GM18868 (cell line): Measurements from ENCODE around the gene CSTB.

ENCODE experiments used
- ATAC-seq: cut with Tn5 transposase; IDR thresholded peaks from one replicate; pipeline ENCODE4 v1.9.1; 2021; ENCODE audit warnings: mild to moderate bottlenecking, moderate library complexity; ENCODE audit not compliant: unreplicated experiment

CSTB gene

DNA sequence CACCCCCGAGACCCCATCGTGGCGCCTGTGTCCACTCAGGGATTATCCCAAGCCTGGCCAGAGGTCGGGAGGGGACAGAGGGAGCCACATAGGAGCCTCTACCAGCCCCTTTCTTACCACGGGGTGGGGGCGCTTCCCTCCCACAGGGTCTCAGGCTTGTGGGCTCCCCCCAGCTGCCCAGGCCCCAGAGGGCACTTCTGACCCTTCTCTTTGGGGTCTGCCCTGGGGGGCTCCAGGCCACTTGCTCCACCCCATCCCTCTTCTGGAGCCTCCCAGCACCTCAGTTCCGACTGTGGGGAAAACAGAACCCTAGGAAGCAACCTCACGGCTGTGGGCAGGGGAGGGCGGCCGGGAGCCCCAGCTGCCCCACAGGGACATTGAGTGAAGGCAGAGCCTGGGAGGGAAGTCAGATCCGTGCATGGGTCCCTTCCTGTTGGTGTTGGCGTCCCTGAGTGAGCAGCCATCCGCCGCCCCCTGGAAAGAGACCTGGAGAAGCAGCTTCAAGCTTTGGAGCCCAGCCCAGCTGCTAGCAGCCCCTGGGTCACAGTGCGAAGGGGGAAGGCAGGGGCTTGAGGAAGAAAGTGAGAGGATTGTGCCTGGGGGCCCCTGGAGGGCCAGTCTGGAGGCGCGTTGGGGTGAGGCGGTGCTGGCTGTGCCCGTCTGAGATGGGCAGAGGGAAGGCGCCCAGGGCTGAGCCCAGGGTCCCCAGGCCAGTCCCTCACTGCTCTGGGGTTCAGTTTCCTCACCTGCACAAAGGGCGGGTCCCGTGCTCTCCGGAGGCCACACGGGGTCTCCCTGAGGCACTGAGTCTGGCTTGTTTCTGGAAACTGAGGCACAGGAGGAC is 35.4 kb upstream of the CSTB start:
- no peak for ATAC-seq

DNA sequence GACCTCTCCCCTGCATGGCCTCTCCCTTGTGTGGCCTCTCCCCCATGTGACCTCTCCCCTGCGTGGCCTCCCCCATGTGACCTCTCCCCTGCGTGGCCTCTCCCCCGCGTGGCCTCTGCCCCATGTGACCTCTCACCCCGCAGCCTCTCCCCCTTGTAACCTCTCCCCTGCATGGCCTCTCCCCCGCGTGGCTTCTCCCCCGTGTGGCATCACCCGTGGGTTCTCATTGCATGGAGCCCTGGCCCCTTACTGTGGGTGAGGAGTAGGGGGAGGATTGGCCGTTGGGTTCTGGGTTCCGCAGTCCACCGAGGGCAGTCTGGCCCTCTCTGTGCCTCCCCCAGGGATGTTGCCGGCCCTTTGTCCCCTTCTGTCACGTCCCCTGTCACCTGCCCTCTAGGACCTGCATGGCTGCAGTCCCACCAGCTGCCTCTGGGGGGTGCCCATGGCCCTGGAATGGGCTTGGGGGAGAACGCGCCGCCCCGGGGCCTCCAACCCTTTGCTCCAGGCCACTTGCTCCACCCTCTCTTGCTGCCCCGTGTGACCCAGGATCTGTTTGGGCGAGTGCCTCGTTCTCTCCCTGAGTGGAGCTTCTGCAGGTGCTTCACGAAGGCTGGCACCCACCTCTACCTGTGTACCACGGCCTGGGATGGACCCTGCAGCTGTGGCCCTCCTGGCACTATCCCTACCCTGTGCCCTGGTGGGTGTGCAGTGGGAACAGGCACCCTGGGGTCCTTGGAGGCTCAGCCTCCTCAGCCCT is 34.6 kb upstream of the CSTB start:
- ATAC-seq: peak; percentile 83

GRCh38 chr21:43809853-43810504 is 33.9 kb upstream of the CSTB start:
- no peak for ATAC-seq

GRCh38 chr21:43809346-43809799 is 33.3 kb upstream of the CSTB start:
- ATAC-seq: no peak

DNA sequence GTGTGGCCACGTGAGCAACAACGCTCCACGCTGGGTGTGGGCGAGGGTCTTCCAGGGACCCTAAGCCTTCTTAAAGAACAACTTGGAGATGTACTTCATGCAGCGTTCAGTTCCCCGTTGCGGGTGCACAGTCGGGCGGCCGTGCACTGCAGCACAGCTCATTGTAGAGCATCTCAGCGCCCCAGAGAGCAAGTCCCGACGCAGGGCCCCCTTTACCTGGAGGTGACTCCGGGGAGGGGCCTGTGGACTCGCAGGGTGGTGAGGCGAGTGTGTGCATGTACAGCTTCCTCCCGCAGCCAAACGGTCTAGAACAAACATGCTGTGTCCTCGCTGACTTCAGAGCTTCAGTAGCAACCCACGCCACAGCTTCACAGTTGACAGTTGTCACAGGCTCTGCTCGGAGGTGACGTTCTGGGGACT is 32.7 kb upstream of the CSTB start:
- no peak for ATAC-seq

GRCh38 chr21:43808367-43808766 is 32.3 kb upstream of the CSTB start:
- no peak for ATAC-seq

- ATAC-seq: no peak
These were observed 30.1 kb upstream of the CSTB start for GRCh38 chr21:43806017-43806710.

DNA sequence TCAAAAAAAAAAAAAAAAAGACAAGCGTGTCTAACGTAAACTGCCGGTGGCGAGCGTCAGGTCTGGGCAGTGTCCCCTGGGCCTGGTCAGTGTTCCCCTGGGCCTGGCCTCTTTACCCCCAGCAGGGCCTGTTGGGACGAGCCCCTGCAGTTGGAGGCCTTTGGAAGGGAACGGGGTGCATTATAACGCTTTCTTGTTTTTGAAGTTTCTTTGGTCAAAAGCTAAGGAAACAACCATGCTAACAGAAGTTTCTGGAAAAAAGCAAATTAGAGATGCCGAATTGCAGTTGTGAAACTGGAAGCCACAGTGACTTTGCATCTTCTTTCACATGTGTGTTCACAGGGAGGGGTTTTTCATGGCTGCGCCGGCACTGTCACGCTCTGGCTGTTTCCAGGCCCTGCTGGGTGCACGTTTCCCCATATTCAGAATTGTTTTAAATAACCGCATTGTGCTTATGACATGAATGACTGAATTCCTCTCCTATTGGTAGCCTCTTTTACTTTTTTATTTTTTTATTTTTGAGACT is 29.2 kb upstream of the CSTB start:
- ATAC-seq: peak; percentile 90

- no peak for ATAC-seq
These were observed 27.6 kb upstream of the CSTB start for GRCh38 chr21:43803558-43804300.

DNA sequence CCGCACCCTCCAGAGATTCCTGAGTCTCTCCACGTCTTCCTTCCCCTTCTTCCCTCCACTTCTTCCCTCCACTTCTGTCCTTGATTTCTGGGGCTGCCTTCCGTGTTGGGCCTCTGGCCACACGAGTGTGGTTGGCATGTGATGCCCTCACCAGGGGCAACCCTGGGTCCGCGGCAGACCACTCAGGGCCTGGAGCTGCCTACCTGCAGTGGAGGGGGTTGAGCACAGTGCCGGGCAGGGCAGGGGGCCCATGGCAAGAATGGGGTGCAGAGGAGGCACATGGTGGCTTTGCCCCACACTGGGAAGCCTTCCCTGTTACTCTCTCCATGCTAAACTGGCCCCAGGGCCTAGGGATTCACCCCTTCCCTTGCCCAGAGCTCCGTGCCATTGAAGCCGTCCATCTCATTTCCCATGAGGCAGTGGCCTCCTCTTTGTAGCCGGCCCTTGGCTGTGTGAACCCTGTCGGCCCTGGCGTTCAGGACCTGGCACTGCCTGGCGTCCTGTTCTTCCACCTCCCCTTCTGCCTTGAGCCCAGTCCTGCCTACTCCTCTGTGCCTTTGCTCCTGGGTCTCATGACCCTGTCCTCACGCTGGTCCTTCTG is 26.7 kb upstream of the CSTB start:
- ATAC-seq: no peak

DNA sequence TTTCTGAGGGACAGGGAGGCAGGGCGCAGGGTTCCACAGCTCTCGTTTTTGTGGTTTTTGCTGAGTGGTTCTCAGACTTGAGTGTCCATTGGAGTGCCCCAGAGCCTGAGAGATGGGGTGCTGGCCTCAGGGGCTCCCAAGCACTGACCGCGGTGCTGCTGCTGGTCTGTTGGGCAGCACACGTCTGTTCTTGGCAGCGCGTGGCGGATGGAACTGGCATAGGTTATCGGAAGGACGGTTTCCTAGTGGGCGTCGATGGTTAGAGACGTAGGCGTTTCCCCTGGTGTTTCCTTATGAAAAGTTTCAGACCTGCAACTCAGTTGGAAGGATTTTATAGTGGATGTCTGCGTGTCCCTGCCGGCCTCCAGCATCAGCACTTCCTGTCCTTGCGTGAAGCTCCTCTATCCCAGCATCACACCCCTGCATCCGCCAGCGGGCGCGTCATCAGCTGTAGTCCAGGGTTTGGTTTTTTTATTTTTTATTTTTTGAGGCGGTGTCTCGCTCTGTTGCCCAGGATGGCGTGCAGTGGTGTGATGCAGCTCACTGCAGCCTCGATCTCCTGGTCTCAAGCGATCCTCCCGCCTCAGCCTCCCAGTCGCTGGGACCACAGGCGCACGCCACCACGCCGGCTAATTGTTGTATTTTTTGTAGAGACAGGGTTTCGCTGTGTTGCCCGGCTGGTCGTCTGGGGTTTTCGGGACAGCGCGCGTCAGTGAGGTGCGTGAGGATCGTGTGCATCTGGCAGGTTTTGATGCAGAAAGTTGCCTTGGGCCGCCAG is 25.1 kb upstream of the CSTB start:
- no peak for ATAC-seq

DNA sequence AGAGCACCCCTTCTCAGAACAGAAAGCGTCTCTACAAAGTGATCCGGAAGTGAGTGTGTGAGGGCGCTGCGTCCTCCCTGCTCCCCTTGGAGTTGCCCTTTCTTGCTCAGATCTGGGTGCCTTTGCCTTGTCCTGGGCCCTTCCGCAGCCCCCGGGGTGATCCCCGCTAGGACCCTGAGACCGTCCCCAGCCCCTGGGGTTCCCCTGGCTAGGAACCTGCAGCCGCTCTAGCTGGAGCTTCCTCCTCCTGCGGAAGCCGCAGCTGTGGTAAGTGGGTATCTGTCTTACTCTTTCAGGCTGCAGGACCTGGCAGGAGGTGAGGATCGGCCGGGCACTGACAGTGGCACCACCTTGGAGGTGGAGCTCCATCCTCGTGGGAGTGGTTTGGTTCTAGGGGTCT is 24.5 kb upstream of the CSTB start:
- no peak for ATAC-seq

DNA sequence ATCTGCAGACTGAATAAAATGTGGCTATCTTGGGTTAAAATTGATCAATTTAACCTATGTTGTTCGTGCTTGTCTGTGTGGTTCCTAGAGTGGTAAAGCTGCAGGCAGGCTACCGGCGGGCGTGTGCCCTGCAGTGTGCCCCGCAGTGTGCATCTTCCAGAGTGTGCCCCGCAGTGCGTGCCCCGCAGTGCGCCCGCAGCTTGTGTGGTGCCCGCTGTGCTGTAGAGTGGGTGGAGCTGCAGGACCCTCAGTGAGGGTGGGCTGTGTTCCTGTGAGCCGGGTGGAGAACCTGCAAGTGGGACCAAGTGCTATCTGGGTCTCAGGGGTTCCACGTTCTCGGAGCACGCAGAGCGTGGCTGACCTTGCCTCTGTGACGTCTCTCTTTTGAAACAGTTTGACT is 24.0 kb upstream of the CSTB start:
- no peak for ATAC-seq

GRCh38 chr21:43799301-43799840 is 23.3 kb upstream of the CSTB start:
- ATAC-seq: no peak

- ATAC-seq: no peak
These were observed 22.0 kb upstream of the CSTB start for GRCh38 chr21:43797925-43798715.

GRCh38 chr21:43797415-43797814 is 21.3 kb upstream of the CSTB start:
- no peak for ATAC-seq

DNA sequence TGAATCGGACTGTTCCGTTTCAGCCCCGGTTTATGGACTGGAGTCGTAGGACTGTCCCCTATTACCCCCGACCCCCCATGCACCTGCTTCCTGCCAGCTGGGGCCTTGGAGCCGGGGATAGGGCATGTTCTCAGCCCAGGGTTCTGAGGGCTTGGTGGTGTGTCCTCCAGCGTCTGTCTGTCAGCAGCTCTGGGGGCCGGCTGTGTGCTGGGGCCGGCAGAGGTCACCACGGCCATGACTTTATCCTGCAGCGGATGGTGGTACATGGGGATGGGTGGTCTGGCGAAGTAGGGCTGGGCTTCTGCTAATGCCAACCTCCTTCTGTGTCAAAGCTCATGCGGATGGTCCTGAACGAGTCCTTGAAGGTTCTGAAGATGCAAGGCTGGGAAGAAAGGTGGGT is 18.7 kb upstream of the CSTB start:
- no peak for ATAC-seq

DNA sequence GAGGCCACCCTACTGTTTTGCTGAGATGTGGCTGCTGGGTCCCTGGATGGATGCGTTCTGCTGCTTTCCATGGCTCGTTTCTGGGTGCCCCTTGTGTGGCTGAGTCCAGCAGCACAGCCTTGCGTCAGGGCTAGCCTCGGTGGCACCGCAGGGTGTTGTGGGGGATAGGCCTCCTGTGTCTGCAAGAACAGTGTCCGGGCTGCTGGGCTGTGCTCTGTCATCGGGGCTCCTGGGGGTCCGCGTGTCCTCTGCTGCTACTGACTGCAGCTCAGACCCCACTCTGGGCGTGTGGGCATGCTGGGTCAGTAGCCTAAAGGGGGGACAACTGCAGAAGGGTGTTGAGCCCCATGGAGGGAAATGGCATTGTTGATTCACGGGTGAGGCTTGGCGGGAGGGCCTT is 18.2 kb upstream of the CSTB start:
- no peak for ATAC-seq
